Neural progenitor cell (in vitro differentiated cells): ENCODE measurements around the gene PHOSPHO1.

Experiments
- CTCF ChIP-seq: fragments of 200-600 bp; sonication (generic); IDR thresholded peaks from 2 replicates; pipeline ENCODE4 v1.5.1; 2017; ENCODE audit warnings: antibody characterized with exemption, mild to moderate bottlenecking
- EZH2 ChIP-seq: fragments of 200-600 bp; sonication (generic); IDR thresholded peaks from 2 replicates; pipeline ENCODE4 v1.6.1; 2017; ENCODE audit warnings: antibody characterized with exemption, mild to moderate bottlenecking, moderate library complexity
- EZH2phosphoT487 ChIP-seq: fragments of 200-600 bp; sonication (generic); IDR thresholded peaks from 2 replicates; pipeline ENCODE4 v1.6.1; 2017; ENCODE audit warnings: antibody characterized with exemption

GRCh38 chr17:49267912-49268311, 37.3 kb upstream of the PHOSPHO1 start:
- TF ChIP-seq EZH2 (no peak), CTCF (no peak), EZH2phosphoT487 (no peak)
